SK-N-SH (cell line): ENCODE measurements around the gene LRRC1. TPM values are rescaled to one million over a fixed set of nuclear protein-coding genes. Genes with fewer than 3 reads are reported as not detected.

Source experiments
- CTCF ChIA-PET: fragments of 300-600, 350-600 bp; formaldehyde crosslinking; extraction: SDS; loops from one replicate; lab custom pipeline; 2021; lab: Yijun Ruan, JAX
- POLR2A ChIA-PET: fragments of 350-600 bp; sonication (Branson Sonifier 250); formaldehyde crosslinking; extraction: SDS; loops from one replicate; lab custom pipeline; 2020; ENCODE audit warnings: antibody characterized with exemption, inconsistent platforms; lab: Yijun Ruan, JAX
- DNase-seq: peaks from one replicate; pipeline ENCODE4 v3.0.0; 2012
- H2AFZ ChIP-seq: fragments of 200-600 bp; sonication (generic); 2 replicates; pipeline ENCODE4 v1.8.1; 2016; ENCODE audit warnings: antibody characterized with exemption, mild to moderate bottlenecking, low read depth
- H3F3A ChIP-seq: fragments of 200-600 bp; sonication (generic); replicated peaks from 2 replicates; pipeline ENCODE3; 2016; ENCODE audit warnings: antibody characterized with exemption, mild to moderate bottlenecking; ENCODE audit not compliant: insufficient read depth
- H3K27ac ChIP-seq, 2 experiments: fragments of 200-500 bp in 1 of 2; fragments of 200-600 bp in 1 of 2; sonication (Bioruptor generic) in 1 of 2; sonication (generic), shearing (Covaris generic) in 1 of 2; 2 replicates each; pipeline versions ENCODE4 v1.5.1 to v1.6.1; 2014 to 2016; ENCODE audit warnings: low read depth in 2 of 2, inconsistent platforms in 1 of 2, low read length in 1 of 2, mild to moderate bottlenecking in 1 of 2, mixed read lengths in 1 of 2
- H3K27me3 ChIP-seq: fragments of 200-600 bp; sonication (generic), shearing (Covaris generic); 2 replicates; pipeline ENCODE4 v1.6.1; 2016; ENCODE audit warnings: mixed run types; ENCODE audit not compliant: insufficient read depth
- H3K36me3 ChIP-seq, 2 experiments: fragments of 200-500 bp in 1 of 2; fragments of 200-600 bp in 1 of 2; sonication (Bioruptor generic) in 1 of 2; sonication (generic) in 1 of 2; replicated peaks in 1 of 2; 2 replicates each; pipeline versions ENCODE3 to v1.5.1; 2014 to 2016; ENCODE audit warnings: low read length in 1 of 2, mild to moderate bottlenecking in 1 of 2; ENCODE audit not compliant: insufficient read depth in 2 of 2, control insufficient read depth in 1 of 2
- H3K4me1 ChIP-seq, 2 experiments: fragments of 200-500 bp in 1 of 2; fragments of 200-600 bp in 1 of 2; sonication (Bioruptor generic) in 1 of 2; sonication (generic), shearing (Covaris generic) in 1 of 2; 2 replicates each; pipeline versions ENCODE4 v1.5.1 to v1.6.1; 2014 to 2016; ENCODE audit warnings: low read depth in 1 of 2, low read length in 1 of 2, mixed run types in 1 of 2; ENCODE audit not compliant: insufficient read depth in 2 of 2, control insufficient read depth in 1 of 2
- H3K4me2 ChIP-seq: fragments of 200-600 bp; sonication (generic), shearing (Covaris generic); 2 replicates; pipeline ENCODE4 v1.6.1; 2017; ENCODE audit warnings: mixed run types
- H3K4me3 ChIP-seq, 2 experiments: fragments of 200-500 bp in 1 of 2; fragments of 200-600 bp in 1 of 2; sonication (Bioruptor generic) in 1 of 2; sonication (generic), shearing (Covaris generic) in 1 of 2; 2 replicates each; pipeline versions ENCODE4 v1.5.1 to v1.8.1; 2014 to 2016; ENCODE audit warnings: low read depth in 2 of 2, inconsistent platforms in 1 of 2, low read length in 1 of 2, mild to moderate bottlenecking in 1 of 2, mixed read lengths in 1 of 2, moderate library complexity in 1 of 2
- H3K79me2 ChIP-seq: fragments of 200-600 bp; sonication (generic); 2 replicates; pipeline ENCODE4 v1.8.1; 2017; ENCODE audit warnings: mild to moderate bottlenecking; ENCODE audit not compliant: insufficient read depth
- H3K9ac ChIP-seq: fragments of 200-600 bp; sonication (generic); 2 replicates; pipeline ENCODE4 v1.6.1; 2017; ENCODE audit warnings: mixed run types
- H3K9me2 ChIP-seq: fragments of 200-600 bp; sonication (generic); 2 replicates; pipeline ENCODE4 v1.6.1; 2017; ENCODE audit warnings: mixed run types
- H3K9me3 ChIP-seq: fragments of 200-600 bp; sonication (generic); 2 replicates; pipeline ENCODE4 v1.6.1; 2017; ENCODE audit warnings: mixed run types, mild to moderate bottlenecking, moderate library complexity
- H4K20me1 ChIP-seq: fragments of 200-600 bp; sonication (generic); 2 replicates; pipeline ENCODE4 v1.6.1; 2017; ENCODE audit warnings: mild to moderate bottlenecking, mixed run types; ENCODE audit not compliant: insufficient read depth
- EP300 ChIP-seq, 2 experiments: IDR thresholded peaks; 2 replicates each; pipeline versions ENCODE4 v1.4.0 to v1.6.1; 2012; ENCODE audit warnings: borderline replicate concordance in 1 of 2, low read depth in 1 of 2, low read length in 1 of 2
- EZH2phosphoT487 ChIP-seq: fragments of 200-600 bp; sonication (generic); IDR thresholded peaks from 2 replicates; pipeline ENCODE4 v1.6.1; 2017; ENCODE audit warnings: low read depth, mixed run types, mild to moderate bottlenecking, antibody characterized with exemption, moderate library complexity, borderline replicate concordance
- GABPA ChIP-seq: IDR thresholded peaks from 2 replicates; pipeline ENCODE4 v1.4.0; 2012; ENCODE audit warnings: low read depth, mild to moderate bottlenecking
- GATA2 ChIP-seq: sonication (generic); formaldehyde crosslinking; IDR thresholded peaks from 2 replicates; pipeline ENCODE4 v1.5.0; 2020; ENCODE audit warnings: mild to moderate bottlenecking, missing genetic modification reagents
- JUND ChIP-seq: IDR thresholded peaks from 2 replicates; pipeline ENCODE4 v1.4.0; 2012
- MEF2A ChIP-seq: IDR thresholded peaks from 2 replicates; pipeline ENCODE4 v1.4.0; 2012; ENCODE audit warnings: low read depth, borderline replicate concordance
- NFIC ChIP-seq: IDR thresholded peaks from 2 replicates; pipeline ENCODE4 v1.4.0; 2012; ENCODE audit warnings: borderline replicate concordance
- NRF1 ChIP-seq: IDR thresholded peaks from 2 replicates; pipeline ENCODE4 v1.6.1; 2012; ENCODE audit warnings: low read depth, mild to moderate bottlenecking, low read length
- SMC3 ChIP-seq: IDR thresholded peaks from 2 replicates; pipeline ENCODE4 v1.6.1; 2012; ENCODE audit warnings: low read depth, low read length, improper control_type of control experiment
- TAF1 ChIP-seq: IDR thresholded peaks from 2 replicates; pipeline ENCODE4 v1.6.1; 2012; ENCODE audit warnings: low read depth, mild to moderate bottlenecking, low read length, moderate library complexity, borderline replicate concordance
- TCF12 ChIP-seq: IDR thresholded peaks from 2 replicates; pipeline ENCODE4 v1.4.0; 2012
- TEAD4 ChIP-seq: IDR thresholded peaks from 2 replicates; pipeline ENCODE4 v1.4.0; 2012; ENCODE audit warnings: mild to moderate bottlenecking, borderline replicate concordance; ENCODE audit not compliant: insufficient read depth
- WGBS: methylation state at CpG from one replicate; pipeline ENCODE4 v1.1.6; 2017; ENCODE audit warnings: low lambda C conversion rate; 5-methylcytosine and 5-hydroxymethylcytosine counted together
- polyA plus RNA-seq, 3 experiments: library from polyadenylated mRNA; depleted of rRNA; stranded (reverse); fragments of >200 nt; gene quantifications; 2 replicates each; pipeline ENCODE4 v1.2.3, GENCODE V29; 2012
- TF ChIP-seq, protein P1 (sequence below): IDR thresholded peaks from 2 replicates; pipeline ENCODE4 v1.4.0; 2012; ENCODE audit warnings: low read depth, borderline replicate concordance
- TF ChIP-seq, protein P2 (sequence below): IDR thresholded peaks from 2 replicates; pipeline ENCODE4 v1.4.0; 2012; ENCODE audit warnings: low read depth, borderline replicate concordance
- TF ChIP-seq, protein P3 (sequence below): IDR thresholded peaks from 2 replicates; pipeline ENCODE4 v1.4.0; 2012; ENCODE audit warnings: low read depth
- TF ChIP-seq, protein P4 (sequence below): fragments of 200-600 bp; sonication (generic); IDR thresholded peaks from 2 replicates; pipeline ENCODE4 v1.6.1; 2017; ENCODE audit warnings: antibody characterized with exemption, mild to moderate bottlenecking, moderate library complexity
- TF ChIP-seq, protein P5 (sequence below): IDR thresholded peaks from 2 replicates; pipeline ENCODE4 v1.6.1; 2012; ENCODE audit warnings: mild to moderate bottlenecking, low read depth, low read length, moderate library complexity

The LRRC1 gene
- polyA plus RNA-seq, 1 of the 3 experiments (the other 2 are of a cell fraction) = 0.84 TPM

DNA sequence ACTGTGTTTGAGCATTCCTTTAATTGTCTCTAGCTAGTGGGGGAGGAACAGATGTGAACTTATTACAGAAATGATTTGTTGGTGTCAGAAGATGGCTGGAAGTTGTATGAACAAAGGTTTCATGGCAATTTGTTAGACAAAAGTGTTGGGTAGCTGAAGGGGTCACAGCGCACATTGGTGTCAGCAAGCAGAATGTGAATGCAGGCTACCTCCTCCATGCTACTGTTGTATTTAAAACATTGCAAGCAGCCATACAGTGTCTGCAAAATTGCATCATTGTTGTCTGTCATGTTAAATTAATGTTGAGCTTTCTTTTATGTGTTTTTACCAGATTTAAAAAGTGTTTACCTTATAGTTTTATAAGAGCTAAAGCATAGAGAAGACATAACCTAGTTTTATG lies 6.2 kb downstream of the LRRC1 start:
- CTCF ChIA-PET = no interaction called here
- POLR2A ChIA-PET = no interaction called here

More for the DNA sequence above, 6.2 kb downstream of the LRRC1 start:
- Histone ChIP-seq H4K20me1 (no peaks in the 10 kb centered on the region), H3K9ac (no peak overlapping the region), H3K36me3 (no peaks in the 10 kb centered on the region), H3K9me2 (no peaks in the 10 kb centered on the region), H3K27me3 (peaks cover 17% of the 10 kb centered on the region; the same call in 1 of the 2 replicates), H3K27ac (no peak overlapping the region), H3K4me3 (no peak overlapping the region), H2AFZ (no peak overlapping the region), H3K4me2 (no peak overlapping the region), H3K79me2 (no peaks in the 10 kb centered on the region), H3K9me3 (no peaks in the 10 kb centered on the region), H3K4me1 (no peaks in the 10 kb centered on the region; a peak in 1 of 4 replicates), H3F3A (no peaks in the 10 kb centered on the region)
- TF ChIP-seq MEF2A (no peak), SMC3 (no peak), EP300 (IDR thresholded peaks at IDR 0.05; ENCODE audit: borderline replicate concordance in 1 of 2, low read depth in 1 of 2, low read length in 1 of 2) (no peak), EZH2phosphoT487 (no peak), JUND (no peak), TEAD4 (no peak), TCF12 (no peak), TAF1 (no peak), GATA2 (CRISPR knock-in tag) (no peak), GABPA (no peak), NFIC (no peak), NRF1 (no peak)
- TF ChIP-seq, protein P1, sequence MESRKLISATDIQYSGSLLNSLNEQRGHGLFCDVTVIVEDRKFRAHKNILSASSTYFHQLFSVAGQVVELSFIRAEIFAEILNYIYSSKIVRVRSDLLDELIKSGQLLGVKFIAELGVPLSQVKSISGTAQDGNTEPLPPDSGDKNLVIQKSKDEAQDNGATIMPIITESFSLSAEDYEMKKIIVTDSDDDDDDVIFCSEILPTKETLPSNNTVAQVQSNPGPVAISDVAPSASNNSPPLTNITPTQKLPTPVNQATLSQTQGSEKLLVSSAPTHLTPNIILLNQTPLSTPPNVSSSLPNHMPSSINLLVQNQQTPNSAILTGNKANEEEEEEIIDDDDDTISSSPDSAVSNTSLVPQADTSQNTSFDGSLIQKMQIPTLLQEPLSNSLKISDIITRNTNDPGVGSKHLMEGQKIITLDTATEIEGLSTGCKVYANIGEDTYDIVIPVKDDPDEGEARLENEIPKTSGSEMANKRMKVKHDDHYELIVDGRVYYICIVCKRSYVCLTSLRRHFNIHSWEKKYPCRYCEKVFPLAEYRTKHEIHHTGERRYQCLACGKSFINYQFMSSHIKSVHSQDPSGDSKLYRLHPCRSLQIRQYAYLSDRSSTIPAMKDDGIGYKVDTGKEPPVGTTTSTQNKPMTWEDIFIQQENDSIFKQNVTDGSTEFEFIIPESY = no peak
- TF ChIP-seq, protein P2, sequence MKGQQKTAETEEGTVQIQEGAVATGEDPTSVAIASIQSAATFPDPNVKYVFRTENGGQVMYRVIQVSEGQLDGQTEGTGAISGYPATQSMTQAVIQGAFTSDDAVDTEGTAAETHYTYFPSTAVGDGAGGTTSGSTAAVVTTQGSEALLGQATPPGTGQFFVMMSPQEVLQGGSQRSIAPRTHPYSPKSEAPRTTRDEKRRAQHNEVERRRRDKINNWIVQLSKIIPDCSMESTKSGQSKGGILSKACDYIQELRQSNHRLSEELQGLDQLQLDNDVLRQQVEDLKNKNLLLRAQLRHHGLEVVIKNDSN = no peak
- TF ChIP-seq, protein P3, sequence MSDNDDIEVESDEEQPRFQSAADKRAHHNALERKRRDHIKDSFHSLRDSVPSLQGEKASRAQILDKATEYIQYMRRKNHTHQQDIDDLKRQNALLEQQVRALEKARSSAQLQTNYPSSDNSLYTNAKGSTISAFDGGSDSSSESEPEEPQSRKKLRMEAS = no peak
- TF ChIP-seq, protein P4, sequence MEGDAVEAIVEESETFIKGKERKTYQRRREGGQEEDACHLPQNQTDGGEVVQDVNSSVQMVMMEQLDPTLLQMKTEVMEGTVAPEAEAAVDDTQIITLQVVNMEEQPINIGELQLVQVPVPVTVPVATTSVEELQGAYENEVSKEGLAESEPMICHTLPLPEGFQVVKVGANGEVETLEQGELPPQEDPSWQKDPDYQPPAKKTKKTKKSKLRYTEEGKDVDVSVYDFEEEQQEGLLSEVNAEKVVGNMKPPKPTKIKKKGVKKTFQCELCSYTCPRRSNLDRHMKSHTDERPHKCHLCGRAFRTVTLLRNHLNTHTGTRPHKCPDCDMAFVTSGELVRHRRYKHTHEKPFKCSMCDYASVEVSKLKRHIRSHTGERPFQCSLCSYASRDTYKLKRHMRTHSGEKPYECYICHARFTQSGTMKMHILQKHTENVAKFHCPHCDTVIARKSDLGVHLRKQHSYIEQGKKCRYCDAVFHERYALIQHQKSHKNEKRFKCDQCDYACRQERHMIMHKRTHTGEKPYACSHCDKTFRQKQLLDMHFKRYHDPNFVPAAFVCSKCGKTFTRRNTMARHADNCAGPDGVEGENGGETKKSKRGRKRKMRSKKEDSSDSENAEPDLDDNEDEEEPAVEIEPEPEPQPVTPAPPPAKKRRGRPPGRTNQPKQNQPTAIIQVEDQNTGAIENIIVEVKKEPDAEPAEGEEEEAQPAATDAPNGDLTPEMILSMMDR = no peak
- TF ChIP-seq, protein P5, sequence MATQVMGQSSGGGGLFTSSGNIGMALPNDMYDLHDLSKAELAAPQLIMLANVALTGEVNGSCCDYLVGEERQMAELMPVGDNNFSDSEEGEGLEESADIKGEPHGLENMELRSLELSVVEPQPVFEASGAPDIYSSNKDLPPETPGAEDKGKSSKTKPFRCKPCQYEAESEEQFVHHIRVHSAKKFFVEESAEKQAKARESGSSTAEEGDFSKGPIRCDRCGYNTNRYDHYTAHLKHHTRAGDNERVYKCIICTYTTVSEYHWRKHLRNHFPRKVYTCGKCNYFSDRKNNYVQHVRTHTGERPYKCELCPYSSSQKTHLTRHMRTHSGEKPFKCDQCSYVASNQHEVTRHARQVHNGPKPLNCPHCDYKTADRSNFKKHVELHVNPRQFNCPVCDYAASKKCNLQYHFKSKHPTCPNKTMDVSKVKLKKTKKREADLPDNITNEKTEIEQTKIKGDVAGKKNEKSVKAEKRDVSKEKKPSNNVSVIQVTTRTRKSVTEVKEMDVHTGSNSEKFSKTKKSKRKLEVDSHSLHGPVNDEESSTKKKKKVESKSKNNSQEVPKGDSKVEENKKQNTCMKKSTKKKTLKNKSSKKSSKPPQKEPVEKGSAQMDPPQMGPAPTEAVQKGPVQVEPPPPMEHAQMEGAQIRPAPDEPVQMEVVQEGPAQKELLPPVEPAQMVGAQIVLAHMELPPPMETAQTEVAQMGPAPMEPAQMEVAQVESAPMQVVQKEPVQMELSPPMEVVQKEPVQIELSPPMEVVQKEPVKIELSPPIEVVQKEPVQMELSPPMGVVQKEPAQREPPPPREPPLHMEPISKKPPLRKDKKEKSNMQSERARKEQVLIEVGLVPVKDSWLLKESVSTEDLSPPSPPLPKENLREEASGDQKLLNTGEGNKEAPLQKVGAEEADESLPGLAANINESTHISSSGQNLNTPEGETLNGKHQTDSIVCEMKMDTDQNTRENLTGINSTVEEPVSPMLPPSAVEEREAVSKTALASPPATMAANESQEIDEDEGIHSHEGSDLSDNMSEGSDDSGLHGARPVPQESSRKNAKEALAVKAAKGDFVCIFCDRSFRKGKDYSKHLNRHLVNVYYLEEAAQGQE = no peak
- DNase-seq = no peak
- 40% methylated on average over 1 of the region's 1 CpG for WGBS
